ENCODE results near the gene APMAP.

The APMAP gene

GRCh38 chr20:25024171-25024570, 31.6 kb upstream of the APMAP start:
- DNase-seq (ENCODE audit: low read depth in 2 of 2) = no peak

GRCh38 chr20:25023356-25023755, 30.8 kb upstream of the APMAP start:
- no peak for DNase-seq (ENCODE audit: low read depth in 2 of 2)

- no peak for DNase-seq (ENCODE audit: low read depth in 2 of 2)
Measured at GRCh38 chr20:25022680-25023079, 30.1 kb upstream of the APMAP start.

- DNase-seq (ENCODE audit: low read depth in 2 of 2) = no peak
Measured at GRCh38 chr20:25021336-25021735, 28.8 kb upstream of the APMAP start.

- no peak for DNase-seq (ENCODE audit: low read depth in 2 of 2)
Measured at GRCh38 chr20:25020901-25021301, 28.4 kb upstream of the APMAP start.

- no peak for DNase-seq (ENCODE audit: low read depth in 2 of 2)
Measured at GRCh38 chr20:25020345-25020744, 27.8 kb upstream of the APMAP start.

GRCh38 chr20:25019381-25020155, 27.0 kb upstream of the APMAP start:
- DNase-seq (ENCODE audit: low read depth in 2 of 2) = no peak

- no peak for DNase-seq (ENCODE audit: low read depth in 2 of 2)
Measured at GRCh38 chr20:25018841-25019240, 26.3 kb upstream of the APMAP start.

GRCh38 chr20:25018425-25018824, 25.9 kb upstream of the APMAP start:
- DNase-seq (ENCODE audit: low read depth in 2 of 2) = no peak

GRCh38 chr20:25017257-25017803, 24.8 kb upstream of the APMAP start:
- no peak for DNase-seq (ENCODE audit: low read depth in 2 of 2)

GRCh38 chr20:25016471-25016870, 23.9 kb upstream of the APMAP start:
- no peak for DNase-seq (ENCODE audit: low read depth in 2 of 2)

GRCh38 chr20:25015986-25016385, 23.4 kb upstream of the APMAP start:
- no peak for DNase-seq (ENCODE audit: low read depth in 2 of 2)

- no peak for DNase-seq (ENCODE audit: low read depth in 2 of 2)
Measured at GRCh38 chr20:25014816-25015215, 22.3 kb upstream of the APMAP start.

- no peak for DNase-seq (ENCODE audit: low read depth in 2 of 2)
Measured at GRCh38 chr20:25013478-25014380, 21.2 kb upstream of the APMAP start.

GRCh38 chr20:25012616-25013189, 20.2 kb upstream of the APMAP start:
- DNase-seq (ENCODE audit: low read depth in 2 of 2) = no peak

GRCh38 chr20:25011831-25012241, 19.3 kb upstream of the APMAP start:
- DNase-seq (ENCODE audit: low read depth in 2 of 2) = no peak

GRCh38 chr20:25011261-25011660, 18.7 kb upstream of the APMAP start:
- no peak for DNase-seq (ENCODE audit: low read depth in 2 of 2)

GRCh38 chr20:25009218-25010145, 16.9 kb upstream of the APMAP start:
- DNase-seq (ENCODE audit: low read depth in 2 of 2) = no peak

GRCh38 chr20:25008388-25009217, 16.1 kb upstream of the APMAP start:
- no peak for DNase-seq (ENCODE audit: low read depth in 2 of 2)

Data from stimulated activated CD8-positive, alpha-beta memory T cell treated with anti-CD3 and anti-CD28 coated beads, Interleukin-15, amount 100 ng/mL, for 48 hours (primary cell).